ENCODE results near the gene ABHD11.
"Not testable (repeated sequence)": the region's sequence is repeated elsewhere in the genome, so short reads cannot be mapped to it uniquely, and the experiment has no call there.

The ABHD11 gene
- 6.1 to 8.5 reads per million in 2 experiments for total RNA-seq

GRCh38 chr7:73738612-73739386, at the start of gene ABHD11:
TSS of gene ABHD11 (minus strand) at chr7:73738802. CDS start at chr7:73738770, 32 bp downstream.
- peak; percentile 96 for DNase-seq (ENCODE audit: low read depth)

- not testable (repeated sequence) for DNase-seq (ENCODE audit: low read depth)
Observed at GRCh38 chr7:73787786-73788048, 49.1 kb upstream of the ABHD11 start.

- DNase-seq (ENCODE audit: low read depth), result no peak
Observed at GRCh38 chr7:73786588-73786987, 48.0 kb upstream of the ABHD11 start.

- DNase-seq (ENCODE audit: low read depth), result no peak
Observed at GRCh38 chr7:73779517-73779916, 40.9 kb upstream of the ABHD11 start.

GRCh38 chr7:73778801-73779389, 40.3 kb upstream of the ABHD11 start:
- DNase-seq (ENCODE audit: low read depth), result no peak

- no peak for DNase-seq (ENCODE audit: low read depth)
Observed at GRCh38 chr7:73774923-73775322, 36.3 kb upstream of the ABHD11 start.

- no peak for DNase-seq (ENCODE audit: low read depth)
Observed at GRCh38 chr7:73773700-73774517, 35.3 kb upstream of the ABHD11 start.

- DNase-seq (ENCODE audit: low read depth), result no peak
Observed at GRCh38 chr7:73770860-73771670, 32.5 kb upstream of the ABHD11 start.

GRCh38 chr7:73770002-73770859, 31.6 kb upstream of the ABHD11 start, which contains the start of gene CLDN3:
TSS of gene CLDN3 (minus strand) at chr7:73770270. CDS start at chr7:73770049, 221 bp downstream.
- DNase-seq (ENCODE audit: low read depth), result peak; percentile 9

- DNase-seq (ENCODE audit: low read depth), result no peak
Observed at GRCh38 chr7:73769481-73770001, 30.9 kb upstream of the ABHD11 start.

GRCh38 chr7:73768641-73769480, 30.3 kb upstream of the ABHD11 start:
- DNase-seq (ENCODE audit: low read depth), result no peak

GRCh38 chr7:73766556-73767229, 28.1 kb upstream of the ABHD11 start:
- DNase-seq (ENCODE audit: low read depth), result no peak

GRCh38 chr7:73762659-73762999, 24.0 kb upstream of the ABHD11 start:
- no peak for DNase-seq (ENCODE audit: low read depth)

- no peak for DNase-seq (ENCODE audit: low read depth)
Observed at GRCh38 chr7:73761854-73762658, 23.5 kb upstream of the ABHD11 start.

- no peak for DNase-seq (ENCODE audit: low read depth)
Observed at GRCh38 chr7:73758581-73759138, 20.1 kb upstream of the ABHD11 start.

- DNase-seq (ENCODE audit: low read depth), result no peak
Observed at GRCh38 chr7:73749931-73750776, 11.6 kb upstream of the ABHD11 start.

GRCh38 chr7:73746378-73746777, 7.8 kb upstream of the ABHD11 start:
- no peak for DNase-seq (ENCODE audit: low read depth)
